ENCODE data around the gene SLC16A5.
"Not testable (repeated sequence)": the region's sequence is repeated elsewhere in the genome, so short reads cannot be mapped to it uniquely, and the experiment has no call there.

- not testable (repeated sequence) for TF ChIP-seq CTCF, POLR2A (IDR thresholded peaks at IDR 0.05)
Observed at GRCh38 chr17:75071478-75072271, 16.1 kb upstream of the SLC16A5 start.
